Measurements from ENCODE around the gene REM1.
"Not testable (repeated sequence)": the region's sequence is repeated elsewhere in the genome, so short reads cannot be mapped to it uniquely, and the experiment has no call there.

The REM1 gene

DNA sequence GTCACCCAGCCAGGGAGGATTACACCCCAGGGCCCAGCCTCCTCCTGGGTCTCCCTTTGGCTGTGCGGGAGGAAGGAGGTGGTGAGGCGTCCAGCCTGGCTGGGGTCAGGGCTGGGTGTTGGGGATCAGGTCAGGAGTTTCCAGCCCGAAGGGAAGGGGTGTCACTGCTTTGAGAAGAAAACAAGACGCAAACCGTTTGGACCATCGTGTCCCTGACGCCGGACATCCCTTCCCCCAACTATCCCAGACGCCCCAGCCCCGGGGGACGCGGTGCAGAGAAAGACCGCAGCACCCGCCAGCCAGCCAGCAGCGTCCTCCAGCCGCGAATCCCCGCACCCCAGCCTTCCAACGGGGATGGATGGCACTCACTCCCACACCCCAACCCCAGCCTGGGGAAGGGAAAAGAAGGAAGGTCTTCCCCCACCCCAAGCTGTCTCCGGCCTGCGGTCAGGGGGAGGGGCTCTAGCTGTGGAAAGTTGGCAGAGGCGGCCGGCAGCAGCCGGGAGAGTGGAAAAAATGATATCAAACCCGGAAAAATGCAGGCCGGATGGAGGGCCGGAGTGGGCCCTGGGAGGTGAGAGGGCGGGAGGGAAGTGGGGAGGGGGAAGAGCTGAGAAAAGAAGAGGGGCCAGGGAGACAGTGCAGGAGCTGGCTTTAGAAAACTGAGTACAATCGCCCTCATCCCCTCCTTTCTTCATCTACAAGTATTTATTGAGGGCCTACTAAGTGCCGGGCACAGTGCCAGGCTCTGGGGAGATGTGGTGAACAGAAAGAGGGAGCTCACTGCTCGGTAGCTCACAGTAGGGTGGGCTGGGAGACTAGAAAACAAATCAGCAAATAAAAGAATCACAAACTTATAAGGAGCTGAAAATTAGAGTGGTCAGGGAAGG lies 10.6 kb downstream of the REM1 start:
- no peak for DNase-seq

DNA sequence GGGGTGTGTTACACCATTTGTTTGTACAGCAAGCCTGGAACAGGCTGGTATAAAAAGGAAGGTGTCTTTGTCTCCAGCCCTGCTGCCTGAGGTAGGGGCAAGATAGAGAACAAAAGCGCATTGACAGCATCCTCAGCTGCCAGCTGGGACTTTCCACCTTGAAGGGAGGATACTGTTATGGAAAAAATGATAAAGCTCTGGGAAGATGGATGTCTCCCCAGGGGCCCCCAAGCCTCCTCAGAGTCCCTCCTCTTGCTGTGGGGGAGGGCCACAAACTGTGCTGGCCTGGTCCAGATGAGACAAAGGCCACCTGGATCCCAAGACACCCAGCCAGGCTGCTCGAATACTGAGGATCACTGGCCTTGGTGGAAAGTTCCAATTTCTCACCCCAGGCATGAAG lies 13.0 kb downstream of the REM1 start:
- no peak for DNase-seq

DNA sequence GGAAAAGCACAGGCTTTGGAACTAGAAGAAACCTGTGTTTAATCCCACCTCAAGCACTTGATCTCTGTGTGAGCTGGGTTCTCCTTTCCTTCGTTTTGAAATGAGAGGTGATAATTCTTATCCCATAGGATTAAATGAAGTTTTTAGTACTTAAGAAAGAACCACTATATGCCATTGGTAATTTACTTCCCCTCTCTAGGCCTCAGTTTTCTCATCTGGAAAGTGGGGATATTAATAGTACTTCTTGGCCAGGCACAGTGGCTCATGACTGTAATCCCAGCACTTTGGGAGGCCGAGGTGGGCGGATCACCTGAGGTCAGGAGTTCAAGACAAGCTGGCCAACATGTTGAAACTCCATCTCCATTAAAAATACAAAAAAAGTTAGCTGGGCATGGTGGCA lies 14.1 kb downstream of the REM1 start:
- DNase-seq = no peak

GRCh38 chr20:31490752-31491151 lies 15.7 kb downstream of the REM1 start:
- no peak for DNase-seq

DNA sequence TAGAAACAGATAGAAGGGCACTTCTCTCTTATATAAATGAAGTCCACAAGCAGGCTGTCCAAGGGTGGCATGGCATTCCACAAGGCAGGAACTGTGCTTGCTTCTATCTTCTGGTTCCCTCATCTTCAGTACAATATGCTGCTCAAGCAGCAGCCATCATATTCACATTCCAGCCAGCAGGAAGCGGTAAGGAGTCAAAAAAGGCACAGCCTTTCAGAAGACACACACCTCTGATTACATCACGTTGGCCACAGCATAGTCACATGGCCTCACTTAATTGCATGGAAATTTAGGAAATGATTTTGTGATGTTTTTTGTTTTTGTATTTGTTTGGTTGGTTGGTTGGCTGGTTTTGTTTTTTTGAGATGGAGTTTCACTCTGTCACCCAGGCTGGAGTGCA lies 19.0 kb downstream of the REM1 start:
- DNase-seq = peak; percentile 50

DNA sequence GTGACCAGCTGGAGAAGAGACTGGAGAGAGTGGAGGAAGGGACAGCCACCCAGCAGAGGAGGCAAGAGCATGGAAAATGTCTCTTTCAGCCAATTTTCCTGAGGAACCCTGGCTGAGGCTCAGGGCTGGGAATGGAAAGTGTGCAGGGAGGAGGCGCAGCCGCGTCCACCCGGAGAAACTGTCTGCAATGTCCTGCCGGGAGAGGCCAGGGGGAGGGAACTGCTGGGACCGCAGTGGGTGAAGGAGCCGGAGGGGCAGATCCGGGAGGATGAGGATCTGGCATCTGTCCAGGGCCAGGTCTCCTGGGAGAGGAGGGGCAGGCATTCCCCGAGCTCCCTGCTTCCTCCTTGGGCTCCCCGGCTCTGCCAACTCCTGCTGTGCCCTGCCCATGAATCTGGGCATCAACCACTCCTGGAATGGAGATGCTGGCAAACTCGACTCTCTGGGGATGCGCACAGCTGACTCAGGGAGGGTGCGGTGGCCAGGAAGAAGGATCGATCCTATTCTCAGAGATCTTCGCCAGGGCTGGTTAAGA lies 21.7 kb downstream of the REM1 start:
- DNase-seq = no peak

DNA sequence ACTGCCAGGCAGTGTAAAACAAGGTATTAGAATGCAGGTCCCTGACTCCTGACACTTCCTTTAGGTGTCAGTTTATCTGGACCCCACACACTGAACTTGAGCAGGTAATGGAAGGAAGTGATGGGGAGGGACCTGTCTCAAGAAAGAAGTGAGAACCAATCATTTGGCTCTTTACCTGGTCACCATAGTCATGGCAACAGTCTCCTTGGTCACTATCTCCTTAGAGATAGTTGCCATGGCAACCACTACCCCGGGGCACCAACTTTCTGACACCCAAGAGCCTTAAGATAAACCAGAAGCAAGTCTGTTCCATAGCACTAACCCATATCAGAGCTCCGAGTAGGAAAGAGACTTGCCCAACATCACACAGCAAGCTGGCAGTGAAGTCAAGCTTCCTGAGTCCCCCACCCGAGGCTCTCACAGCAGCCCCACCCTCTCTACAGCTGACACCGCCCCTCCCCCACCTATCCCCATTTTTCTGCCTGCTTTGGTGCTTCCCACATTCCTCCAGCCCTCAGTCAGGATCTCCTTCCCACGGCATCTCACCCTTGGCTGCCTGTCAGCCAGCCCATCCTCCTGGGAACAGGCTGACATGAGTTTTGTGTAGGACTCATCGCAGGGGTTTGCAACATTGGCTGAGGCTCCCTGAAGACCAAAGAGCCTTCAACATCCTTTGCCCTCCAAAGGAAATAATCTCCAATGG lies 22.9 kb downstream of the REM1 start:
- peak; percentile 37 for DNase-seq

- no peak for DNase-seq
Observed at GRCh38 chr20:31500527-31500926, 25.4 kb downstream of the REM1 start.

DNA sequence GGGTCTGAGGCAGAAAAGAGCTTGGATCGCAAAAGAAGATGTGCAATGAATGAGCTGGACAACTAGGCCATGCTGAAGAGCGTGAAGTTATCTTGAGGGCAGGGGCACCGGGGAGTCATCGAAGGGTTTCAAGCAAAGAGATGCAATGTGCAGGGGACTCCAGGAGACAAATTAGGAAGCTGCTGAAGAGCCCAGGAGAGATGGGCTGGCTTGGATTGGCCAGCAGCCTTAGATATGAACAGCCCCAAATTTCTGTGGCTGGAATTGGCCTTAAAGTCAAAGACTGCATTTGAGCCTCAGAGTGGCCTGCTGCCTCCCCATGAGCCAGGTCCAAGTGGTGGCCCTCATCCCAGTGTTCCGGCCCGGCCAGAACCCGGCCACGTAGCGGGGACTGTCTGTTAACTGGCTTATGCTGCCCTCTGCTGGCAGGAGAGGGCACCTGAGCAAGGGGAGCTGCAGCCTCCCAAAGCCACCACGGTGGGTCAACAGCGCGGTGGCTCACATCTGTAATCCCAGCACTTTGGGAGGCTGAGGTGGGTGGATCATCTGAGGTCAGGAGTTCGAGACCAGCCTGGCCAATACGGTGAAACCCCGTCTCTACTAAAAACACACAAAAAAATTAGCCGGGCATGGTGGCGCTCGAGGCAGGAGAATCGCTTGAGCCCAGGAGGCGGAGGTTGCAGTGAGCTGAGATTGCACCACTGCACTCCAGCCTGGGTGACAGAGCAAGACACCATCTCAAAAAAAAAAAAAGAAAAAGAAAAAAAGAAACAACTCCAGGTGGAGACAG lies 28.0 kb downstream of the REM1 start:
- peak; percentile 54 for DNase-seq

- no peak for DNase-seq
Observed at GRCh38 chr20:31505903-31506302, 30.8 kb downstream of the REM1 start.

GRCh38 chr20:31508517-31509244 lies 33.6 kb downstream of the REM1 start:
- no peak for DNase-seq

- DNase-seq = peak; percentile 89
Observed at GRCh38 chr20:31514154-31515071, 39.3 kb downstream of the REM1 start, which contains the start of gene HM13. HM13 (plus strand) TSS chr20:31514442; CDS start chr20:31514552, 110 bp downstream.

GRCh38 chr20:31515072-31515774 lies 40.1 kb downstream of the REM1 start:
- DNase-seq = no peak

DNA sequence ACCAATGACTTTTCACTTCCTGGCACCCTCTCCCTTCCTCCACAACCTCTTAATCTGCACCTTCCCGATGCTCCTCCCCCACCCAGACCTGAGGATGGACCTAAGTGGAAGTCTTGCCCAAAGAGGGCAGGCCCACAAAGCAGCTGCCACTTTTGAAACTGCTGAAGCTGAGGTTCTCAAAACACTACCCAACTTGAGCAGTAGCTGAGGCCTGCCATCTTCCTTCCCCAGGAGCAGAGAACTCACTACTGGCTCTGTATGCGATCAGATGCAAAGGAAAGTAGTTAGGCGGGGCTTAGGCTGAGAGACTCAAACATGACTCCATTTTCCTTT lies 40.7 kb downstream of the REM1 start:
- DNase-seq = no peak

- no peak for DNase-seq
Observed at GRCh38 chr20:31516166-31516565, 41.1 kb downstream of the REM1 start.

DNA sequence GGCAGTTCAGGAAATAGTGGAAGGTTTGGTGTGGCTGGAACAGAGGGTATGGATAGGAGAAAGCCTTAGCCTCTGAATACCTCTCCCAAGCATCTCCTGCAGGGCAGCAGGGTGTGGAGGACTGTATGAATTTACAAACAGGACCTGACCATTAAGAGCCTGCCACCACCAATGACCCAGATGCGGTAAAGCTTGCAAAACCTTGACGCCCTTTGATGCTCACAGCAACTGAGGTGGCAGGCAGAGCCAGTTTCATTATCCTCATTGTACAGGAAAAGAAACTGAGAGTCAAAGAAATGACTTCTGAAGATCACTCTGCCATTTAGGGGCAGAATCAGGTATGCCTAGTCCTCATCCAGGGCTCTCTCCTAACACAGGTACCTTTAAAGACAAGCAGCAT lies 41.6 kb downstream of the REM1 start:
- DNase-seq = no peak

DNA sequence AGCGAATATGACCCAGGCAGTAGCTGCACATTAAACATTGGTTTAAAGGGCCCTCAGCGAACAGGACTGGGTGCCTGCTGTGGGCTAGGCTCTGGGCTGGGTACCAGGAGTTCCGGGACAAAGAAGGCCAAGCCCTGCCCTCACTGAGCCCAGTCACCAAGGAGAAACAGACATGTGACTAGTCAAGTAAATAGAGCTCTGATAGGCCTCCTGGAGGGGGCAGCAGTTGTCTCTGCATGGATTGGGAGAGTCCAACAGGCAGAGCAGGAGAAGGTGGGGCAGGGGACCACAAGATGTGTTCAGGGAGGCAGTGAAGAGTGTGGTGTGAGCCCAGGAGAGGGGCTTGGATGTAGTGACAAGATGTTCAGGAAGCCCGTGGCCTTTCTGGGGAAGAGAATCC lies 42.3 kb downstream of the REM1 start:
- peak; percentile 61 for DNase-seq

- not testable (repeated sequence) for DNase-seq
Observed at GRCh38 chr20:31521267-31521666, 46.2 kb downstream of the REM1 start.

GRCh38 chr20:31522731-31523130 lies 47.6 kb downstream of the REM1 start:
- no peak for DNase-seq

Data from HCEC 1CT (cell line).